Stimulated activated CD8-positive, alpha-beta memory T cell treated with anti-CD3 and anti-CD28 coated beads, Interleukin-2, amount 100 ng/mL, for 48 hours (primary cell): ENCODE measurements around the gene TAF11L5.
"Not testable (repeated sequence)": the region's sequence is repeated elsewhere in the genome, so short reads cannot be mapped to it uniquely, and the experiment has no call there.

ENCODE experiments used
- DNase-seq, 2 donors: peaks; one replicate each; pipeline ENCODE4 v3.0.0-alpha.2; 2020; ENCODE audit warnings: low read depth in 2 of 2

TAF11L5 gene

GRCh38 chr5:17524935-17525334, at the start of gene TAF11L5:
TAF11L5 (plus strand) TSS chr5:17525235.
- DNase-seq, result not testable (repeated sequence)

- DNase-seq, result no peak
Measured at GRCh38 chr5:17477043-17477442, 48.0 kb upstream of the TAF11L5 start.

GRCh38 chr5:17477573-17478265, 47.3 kb upstream of the TAF11L5 start:
- no peak for DNase-seq

DNA sequence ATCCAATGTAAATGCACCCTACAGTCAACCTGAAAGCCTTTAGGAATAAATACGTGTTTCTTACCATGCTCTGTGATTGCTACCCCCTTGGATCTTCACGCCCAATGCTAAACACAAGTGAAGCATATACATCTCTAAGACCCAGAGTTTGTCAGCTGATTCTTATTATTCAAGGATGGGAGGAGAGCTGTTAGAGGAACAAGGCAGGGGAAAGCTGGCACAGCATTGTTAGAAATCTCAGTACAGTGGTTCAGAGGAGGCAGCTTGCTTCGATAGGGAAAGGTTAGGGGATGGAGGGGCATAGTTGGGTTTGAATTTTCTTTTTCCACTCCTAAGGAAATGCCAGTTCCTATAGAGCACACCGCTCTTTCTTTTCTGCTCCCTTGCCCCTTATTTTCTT, 43.7 kb upstream of the TAF11L5 start:
- no peak for DNase-seq

DNA sequence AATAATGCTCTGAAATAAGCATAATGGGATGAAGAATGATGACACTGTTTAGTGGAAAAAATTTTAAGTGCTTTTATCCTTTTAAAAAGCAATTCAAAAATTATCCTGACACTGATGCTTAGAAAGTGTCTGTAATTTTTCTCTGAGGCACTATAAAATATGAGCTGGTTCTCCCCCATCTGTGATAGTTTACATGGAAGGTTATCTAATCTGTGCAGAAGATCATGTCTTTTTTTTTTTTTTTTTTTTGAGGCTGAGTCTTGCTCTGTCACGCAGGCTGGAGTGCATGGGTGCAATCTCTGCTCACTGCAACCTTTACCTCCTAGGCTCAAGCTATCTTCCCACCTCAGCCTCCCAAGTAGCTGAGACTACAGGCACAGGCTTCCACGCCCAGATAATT, 42.2 kb upstream of the TAF11L5 start:
- DNase-seq, result no peak

DNA sequence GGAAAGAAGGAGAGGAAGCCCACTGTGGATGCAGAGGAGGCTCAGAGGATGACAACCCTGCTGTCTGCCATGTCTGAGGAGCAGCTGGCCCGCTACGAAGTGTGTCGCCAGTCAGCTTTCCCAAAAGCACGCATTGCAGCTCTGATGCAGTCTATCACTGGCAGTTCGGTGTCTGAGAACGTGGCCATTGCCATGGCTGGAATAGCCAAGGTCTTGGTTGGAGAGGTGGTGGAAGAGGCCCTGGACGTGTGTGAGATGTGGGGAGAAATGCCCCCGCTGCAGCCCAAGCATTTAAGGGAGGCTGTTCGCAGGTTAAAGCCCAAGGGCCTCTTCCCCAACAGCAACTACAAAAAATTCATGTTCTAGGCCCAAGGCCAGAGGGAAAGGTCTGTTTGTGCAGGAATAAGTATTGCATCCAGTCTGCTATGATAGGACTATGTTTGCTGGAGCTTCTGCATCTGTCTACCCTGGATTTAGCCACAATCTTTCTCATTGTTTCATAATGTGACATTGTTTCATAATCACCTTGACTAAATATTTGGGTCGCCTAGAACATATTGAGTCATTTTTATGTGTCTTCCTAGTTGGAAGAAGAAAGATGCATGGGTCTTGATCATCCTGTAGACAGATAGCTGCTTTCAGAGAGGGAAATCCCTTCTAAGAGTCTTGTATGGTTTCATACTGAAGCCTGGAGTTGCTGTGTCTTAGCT, 38.4 kb upstream of the TAF11L5 start:
- DNase-seq, result not testable (repeated sequence)

DNA sequence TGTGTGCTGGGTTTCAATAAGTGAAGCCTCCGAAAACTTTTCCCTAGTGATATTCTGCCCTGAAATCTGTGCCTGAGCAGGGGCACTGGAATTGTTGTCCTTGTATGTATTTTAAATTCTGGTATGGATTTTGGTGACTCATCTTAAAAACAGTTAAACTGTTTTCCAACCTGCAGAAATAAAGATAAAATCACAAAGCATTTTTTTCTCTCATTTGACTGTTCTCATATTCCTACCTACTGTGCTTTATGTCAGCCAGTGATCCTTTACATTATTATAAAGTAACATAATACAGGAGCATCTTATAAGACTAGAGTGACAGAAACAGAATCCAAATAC, 37.9 kb upstream of the TAF11L5 start:
- no peak for DNase-seq

DNA sequence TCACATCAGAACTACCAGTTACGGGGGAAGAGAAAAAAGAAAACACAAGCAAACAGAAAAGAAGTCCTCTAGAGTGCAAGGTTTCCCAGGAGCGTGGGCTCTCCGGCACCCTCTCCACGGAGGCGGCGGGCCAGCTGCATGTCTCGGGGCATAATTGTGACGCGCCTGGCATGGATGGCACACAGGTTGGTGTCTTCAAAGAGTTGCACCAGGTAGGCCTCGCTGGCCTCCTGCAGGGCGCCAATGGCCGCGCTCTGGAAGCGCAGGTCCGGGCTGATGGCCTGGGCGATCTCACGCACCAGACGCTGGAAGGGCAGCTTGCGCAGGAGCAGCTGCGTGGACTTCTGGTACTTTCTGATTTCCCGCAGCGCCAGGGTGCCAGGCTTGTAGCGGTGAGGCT, 33.8 kb upstream of the TAF11L5 start:
- not testable (repeated sequence) for DNase-seq

DNA sequence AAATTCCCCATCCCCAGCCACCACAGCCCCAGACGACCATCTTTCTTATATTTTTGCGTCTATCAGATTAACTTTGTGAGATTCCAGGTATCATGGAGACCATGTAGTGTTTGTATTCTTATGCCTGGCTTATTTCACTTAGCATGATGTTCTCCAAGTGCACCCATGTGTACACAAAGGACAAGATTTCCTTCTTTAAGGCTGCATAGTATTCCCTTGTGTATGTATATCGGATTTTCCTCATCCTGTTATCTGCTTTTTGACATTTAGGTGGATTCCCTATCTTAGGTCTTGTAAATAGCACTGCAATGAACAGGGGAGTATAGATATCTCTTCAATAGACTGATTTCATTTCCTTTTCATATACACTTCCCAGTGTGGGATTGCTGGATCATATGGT, 32.3 kb upstream of the TAF11L5 start:
- no peak for DNase-seq

- DNase-seq, result no peak
Measured at GRCh38 chr5:17497446-17497845, 27.6 kb upstream of the TAF11L5 start.

GRCh38 chr5:17497931-17498330, 27.1 kb upstream of the TAF11L5 start, which contains the start of gene TAF11L2:
TAF11L2 (plus strand) TSS chr5:17498231.
- DNase-seq, result not testable (repeated sequence)

GRCh38 chr5:17511775-17512325, 13.2 kb upstream of the TAF11L5 start:
- no peak for DNase-seq

DNA sequence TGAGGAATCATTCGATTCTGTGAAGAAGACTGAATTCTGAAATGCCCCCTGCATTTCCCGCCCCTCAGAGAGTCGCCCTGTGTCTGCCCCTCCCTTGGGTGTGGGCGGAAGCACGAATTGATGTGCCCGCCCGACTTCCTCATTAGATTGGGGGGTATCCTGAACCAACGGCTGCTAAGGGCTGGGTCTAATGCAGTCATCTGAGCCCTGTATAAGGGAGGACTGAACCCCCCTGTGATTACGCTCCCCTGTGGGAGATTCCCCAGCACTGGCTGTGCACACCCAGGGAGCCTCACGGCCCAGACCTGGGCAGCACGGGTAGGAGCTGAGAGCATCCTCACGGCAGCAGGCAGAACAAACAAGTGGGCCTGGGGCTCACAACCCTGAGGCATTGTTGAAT, 7.5 kb upstream of the TAF11L5 start:
- not testable (repeated sequence) for DNase-seq

DNA sequence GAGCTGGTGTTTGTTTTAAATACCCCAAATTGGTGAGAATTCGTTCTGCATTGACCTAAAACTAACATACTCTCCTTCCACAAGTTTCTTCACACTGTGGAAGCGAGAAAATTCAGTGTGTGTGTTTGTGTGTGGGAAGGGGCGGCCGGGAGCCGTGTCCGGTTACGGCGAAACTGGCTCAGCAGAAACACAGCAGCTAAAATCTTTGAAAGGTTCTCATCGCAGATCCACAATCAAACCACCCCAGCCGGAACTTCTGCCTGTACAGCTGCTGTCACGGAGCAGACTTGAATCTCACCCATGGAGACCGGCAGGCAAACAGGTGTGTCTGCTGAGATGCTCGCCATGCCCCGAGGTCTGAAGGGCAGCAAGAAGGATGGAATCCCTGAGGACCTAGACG, 7.0 kb upstream of the TAF11L5 start, which contains the start of gene TAF11L3:
TSS of gene TAF11L3 (plus strand) at position 301 of the 400 bp plus-strand sequence.
- DNase-seq, result not testable (repeated sequence)

DNA sequence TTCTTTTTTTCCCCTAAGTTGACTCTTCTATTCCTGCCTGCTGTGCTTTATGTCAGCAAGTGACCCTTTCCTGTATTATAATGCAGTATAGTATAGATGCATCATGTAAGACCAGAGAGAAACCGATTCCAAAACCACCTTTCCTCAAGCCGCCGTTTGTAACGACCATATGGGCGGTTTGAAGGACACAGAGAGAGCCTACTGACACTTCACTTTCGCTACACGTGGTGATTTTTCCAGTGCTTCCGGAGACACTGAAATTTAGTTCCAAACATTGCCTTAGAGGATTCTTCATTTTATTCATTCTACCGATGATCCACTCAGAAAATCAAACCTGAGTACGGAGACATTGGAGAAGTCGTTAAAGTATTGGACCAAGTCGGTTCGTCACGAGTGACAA, 5.5 kb upstream of the TAF11L5 start:
- not testable (repeated sequence) for DNase-seq

- DNase-seq, result not testable (repeated sequence)
Measured at GRCh38 chr5:17521501-17521900, 3.5 kb upstream of the TAF11L5 start, which contains the start of gene TAF11L4. TAF11L4 (plus strand) TSS chr5:17521801.

- DNase-seq, result not testable (repeated sequence)
Measured at GRCh38 chr5:17526504-17526903, 1.5 kb downstream of the TAF11L5 start.

- DNase-seq, result not testable (repeated sequence)
Measured at GRCh38 chr5:17528369-17528768, 3.3 kb downstream of the TAF11L5 start, which contains the start of gene TAF11L6. TAF11L6 (plus strand) TSS chr5:17528669.
